SU-DHL-6 (cell line): ENCODE data around the gene MMEL1.

Source experiments
- EZH2phosphoT487 ChIP-seq: fragments of 200-600 bp; sonication (generic), shearing (Covaris generic); conservative IDR thresholded peaks from 2 replicates; pipeline ENCODE4 v1.6.1; 2018; ENCODE audit warnings: mild to moderate bottlenecking, antibody characterized with exemption, low read length, moderate library complexity, mixed read lengths
- TF ChIP-seq, protein P1 (sequence below): fragments of 200-600 bp; sonication (generic); IDR thresholded peaks from one replicate; pipeline ENCODE4 v1.5.1; 2017; ENCODE audit warnings: antibody characterized with exemption, mild to moderate bottlenecking, low read length, moderate library complexity; ENCODE audit not compliant: insufficient read depth, poor library complexity, severe bottlenecking

DNA sequence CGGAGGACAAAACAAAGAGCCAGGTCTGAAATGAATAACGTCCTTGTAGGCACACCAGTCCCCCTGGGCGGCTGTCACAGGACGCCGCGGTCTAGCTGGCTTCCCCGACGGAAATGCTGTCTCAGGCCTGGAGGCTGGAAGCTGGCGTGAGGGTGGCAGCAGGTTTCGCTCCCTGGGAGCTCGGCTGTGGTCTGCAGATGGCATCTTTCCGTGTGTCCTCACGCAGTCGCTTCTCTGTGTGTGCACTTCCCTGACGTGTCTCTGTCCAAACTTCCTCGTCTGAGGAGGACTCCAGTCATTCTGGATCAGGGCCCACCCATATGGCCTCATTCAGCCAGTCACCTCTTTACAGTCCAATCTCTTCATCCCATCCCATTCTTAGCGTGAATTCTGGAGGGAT, 62.5 kb downstream of the MMEL1 start:
- TF ChIP-seq, protein P1, sequence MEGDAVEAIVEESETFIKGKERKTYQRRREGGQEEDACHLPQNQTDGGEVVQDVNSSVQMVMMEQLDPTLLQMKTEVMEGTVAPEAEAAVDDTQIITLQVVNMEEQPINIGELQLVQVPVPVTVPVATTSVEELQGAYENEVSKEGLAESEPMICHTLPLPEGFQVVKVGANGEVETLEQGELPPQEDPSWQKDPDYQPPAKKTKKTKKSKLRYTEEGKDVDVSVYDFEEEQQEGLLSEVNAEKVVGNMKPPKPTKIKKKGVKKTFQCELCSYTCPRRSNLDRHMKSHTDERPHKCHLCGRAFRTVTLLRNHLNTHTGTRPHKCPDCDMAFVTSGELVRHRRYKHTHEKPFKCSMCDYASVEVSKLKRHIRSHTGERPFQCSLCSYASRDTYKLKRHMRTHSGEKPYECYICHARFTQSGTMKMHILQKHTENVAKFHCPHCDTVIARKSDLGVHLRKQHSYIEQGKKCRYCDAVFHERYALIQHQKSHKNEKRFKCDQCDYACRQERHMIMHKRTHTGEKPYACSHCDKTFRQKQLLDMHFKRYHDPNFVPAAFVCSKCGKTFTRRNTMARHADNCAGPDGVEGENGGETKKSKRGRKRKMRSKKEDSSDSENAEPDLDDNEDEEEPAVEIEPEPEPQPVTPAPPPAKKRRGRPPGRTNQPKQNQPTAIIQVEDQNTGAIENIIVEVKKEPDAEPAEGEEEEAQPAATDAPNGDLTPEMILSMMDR = no peak
- no peak for TF ChIP-seq EZH2phosphoT487
